Mesenteric fat pad (tissue), 1 donor: ENCODE results near the gene ZBTB46. TPM values are rescaled to one million over a fixed set of nuclear protein-coding genes. Genes with fewer than 3 reads are reported as not detected.

Experiments used
- DNase-seq: peaks from one replicate; pipeline ENCODE4 v3.0.0-alpha.2; 2020; ENCODE audit warnings: low spot score
- total RNA-seq: library from RNA; stranded (reverse); fragmentation: NEBNext Ultra II Directional; extraction: Animal tissue kit (Norgen Biotek cat#: 25700); gene quantifications from one replicate; pipeline ENCODE4 v1.2.1, GENCODE V29; 2021
- donor health status: DM: yes; HTN: yes; CAD: no.

ZBTB46 gene
- total RNA-seq, 1 donor from 2014 or later = 34.7 TPM

- no peak for DNase-seq
Observed at GRCh38 chr20:63768591-63769515, 62.2 kb downstream of the ZBTB46 start.

- no peak for DNase-seq
Observed at GRCh38 chr20:63767886-63768285, 63.2 kb downstream of the ZBTB46 start.

DNA sequence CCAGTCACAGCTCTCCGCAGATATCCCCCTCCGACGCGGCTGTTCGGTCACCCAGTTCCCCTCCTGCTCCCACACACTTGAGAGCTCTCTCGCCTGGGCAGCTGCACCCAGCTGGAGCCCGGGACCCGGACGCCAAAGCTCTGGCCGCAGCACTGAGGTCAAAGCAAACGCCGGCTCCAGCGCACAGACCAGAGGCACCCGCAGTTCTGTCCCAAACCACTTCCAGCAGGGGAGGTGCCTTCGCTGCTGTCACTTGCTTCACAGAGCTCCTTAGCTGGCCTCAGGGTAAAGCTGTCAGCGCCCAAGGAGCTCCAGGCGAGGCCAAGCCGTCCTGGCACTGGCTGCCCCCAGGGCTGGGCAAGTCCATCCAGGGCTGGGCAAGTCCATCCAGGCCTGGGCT, 63.6 kb downstream of the ZBTB46 start:
- DNase-seq = no peak

DNA sequence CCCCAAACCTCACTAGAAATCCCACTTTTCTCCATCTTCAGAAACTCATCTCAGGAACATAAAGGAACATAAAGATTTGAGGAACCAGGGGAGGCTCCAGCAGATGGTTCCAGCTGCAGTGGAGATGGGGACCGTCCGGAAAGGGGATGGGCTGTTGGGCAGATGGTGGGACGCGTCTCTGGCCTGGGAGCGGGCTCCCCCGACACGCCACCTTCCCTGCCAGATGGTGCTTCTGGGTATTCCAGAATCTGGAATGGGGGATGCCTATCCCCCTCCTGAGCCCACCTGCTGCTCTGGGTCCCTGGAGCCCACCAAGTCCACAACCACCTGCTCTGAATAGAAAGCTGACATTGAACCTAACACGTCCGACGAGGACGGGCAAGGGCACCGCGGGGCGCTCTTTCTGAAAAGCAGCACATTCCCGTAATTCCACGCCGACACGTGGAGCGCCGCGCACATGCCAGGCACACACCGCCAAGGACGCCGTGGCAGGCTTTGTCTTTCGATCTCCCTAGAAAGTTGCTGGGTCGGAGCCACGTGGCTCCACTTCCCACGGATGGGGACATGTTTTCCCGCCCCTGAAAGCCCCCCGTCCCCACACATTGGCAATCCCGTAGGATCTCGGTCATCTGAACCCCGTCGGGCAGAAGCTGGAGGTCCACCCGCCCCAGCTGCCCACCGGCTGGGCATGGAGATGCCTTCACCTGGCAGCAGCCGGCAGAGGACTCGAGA, 64.2 kb downstream of the ZBTB46 start:
- no peak for DNase-seq

DNA sequence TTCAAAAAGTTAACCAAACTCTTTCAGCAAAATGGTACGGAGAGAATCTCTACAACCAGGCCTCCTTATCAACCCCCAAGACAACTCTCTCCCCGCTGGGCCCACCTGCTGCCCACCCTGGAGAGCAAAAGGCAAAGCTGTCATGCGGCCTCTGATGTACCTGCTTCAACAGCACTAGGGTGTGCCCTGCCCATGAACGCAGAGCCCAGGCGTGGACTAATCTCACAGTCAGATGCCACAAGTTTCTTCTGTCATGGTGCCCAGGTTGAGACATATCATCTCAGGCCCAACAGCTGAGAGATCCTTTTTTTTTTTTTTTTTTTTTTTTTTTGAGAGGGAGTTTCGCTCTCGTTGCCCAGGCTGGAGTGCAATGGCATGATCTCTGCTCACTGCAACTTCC, 65.2 kb downstream of the ZBTB46 start:
- no peak for DNase-seq

DNA sequence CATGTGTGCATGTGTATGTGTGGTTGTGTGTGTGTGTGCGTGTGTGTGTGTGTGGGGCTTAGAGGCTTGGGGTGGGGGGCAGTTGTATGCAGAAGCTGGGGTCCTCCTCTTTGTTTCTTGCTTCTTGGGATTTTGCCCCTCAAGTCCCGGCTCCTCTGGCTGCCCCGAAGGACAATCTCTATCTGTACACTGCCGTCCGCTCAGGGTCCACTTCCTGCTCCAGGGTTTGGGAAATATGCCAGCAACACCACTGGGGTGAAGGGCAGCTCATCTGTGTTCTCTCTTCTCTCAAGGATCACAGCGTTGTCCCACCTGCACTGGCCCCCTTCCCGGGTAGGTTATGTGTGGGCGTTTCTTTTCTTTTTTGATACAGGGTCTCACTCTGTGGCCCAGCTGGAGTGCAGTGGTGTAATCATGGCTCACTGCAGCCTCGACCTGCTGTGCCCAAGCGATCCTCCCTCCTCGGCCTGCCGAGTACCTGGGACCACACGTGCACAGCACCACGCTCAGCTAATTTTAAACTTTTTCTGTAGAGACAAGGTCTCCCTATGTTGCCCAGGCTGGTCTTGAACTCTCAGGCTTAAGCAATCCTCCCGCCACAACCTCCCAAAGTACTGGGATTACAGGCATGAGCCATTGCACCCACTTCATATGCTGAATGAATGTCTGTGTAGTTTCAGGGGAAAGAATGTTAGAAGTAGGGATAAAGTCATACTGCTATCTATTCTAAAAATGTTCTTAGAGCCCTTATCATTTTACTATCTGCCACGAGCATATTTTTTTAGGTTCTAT, 65.8 kb downstream of the ZBTB46 start:
- no peak for DNase-seq

DNA sequence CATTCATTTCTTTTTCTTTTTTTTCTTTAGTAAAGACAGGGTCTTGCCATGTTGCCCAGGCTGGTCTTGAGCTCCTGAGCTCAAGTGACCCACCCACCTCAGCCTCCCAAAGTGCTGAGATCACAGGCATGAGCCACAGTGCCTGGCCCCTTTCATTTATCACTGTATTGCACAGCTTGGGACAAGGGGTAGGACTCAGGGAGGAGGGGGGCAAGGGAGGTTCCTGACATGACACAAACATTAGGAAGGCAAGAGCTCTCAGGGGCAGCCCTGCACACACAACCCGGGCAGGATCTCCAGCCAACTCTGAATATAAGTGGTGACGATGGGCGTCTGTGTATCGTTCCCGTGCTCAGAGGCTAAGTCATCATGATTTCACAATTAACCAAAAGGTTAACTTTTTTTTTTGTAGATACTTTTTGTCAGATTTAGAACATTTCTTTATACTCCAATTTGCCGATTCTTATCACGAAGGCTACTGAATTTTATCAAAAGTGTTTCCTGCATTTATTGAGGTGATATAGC, 71.6 kb downstream of the ZBTB46 start:
- no peak for DNase-seq

- no peak for DNase-seq
Observed at GRCh38 chr20:63758152-63758551, 72.9 kb downstream of the ZBTB46 start.

GRCh38 chr20:63756648-63756991, 74.4 kb downstream of the ZBTB46 start:
- DNase-seq = no peak

- DNase-seq = no peak
Observed at GRCh38 chr20:63755933-63756647, 75.0 kb downstream of the ZBTB46 start.

DNA sequence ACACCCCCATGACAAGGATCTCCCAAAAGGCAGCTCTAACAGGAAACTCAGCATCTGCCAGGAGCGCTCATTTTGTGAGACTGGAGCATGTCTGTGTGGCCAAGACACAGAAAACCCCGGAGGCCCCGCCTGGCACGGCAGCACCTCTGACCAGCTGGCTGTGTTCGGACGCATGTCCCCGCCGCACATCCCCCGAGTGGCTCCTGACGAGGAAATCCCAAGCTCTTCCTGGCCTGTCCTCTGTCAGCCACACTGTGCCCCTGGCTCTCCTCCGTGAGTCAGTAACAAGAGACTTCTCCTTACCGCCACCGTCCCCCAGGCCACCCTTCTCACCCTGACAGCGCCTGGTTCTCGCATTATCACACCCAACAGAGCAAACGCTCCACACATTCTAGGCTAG, 77.1 kb downstream of the ZBTB46 start:
- DNase-seq = no peak

DNA sequence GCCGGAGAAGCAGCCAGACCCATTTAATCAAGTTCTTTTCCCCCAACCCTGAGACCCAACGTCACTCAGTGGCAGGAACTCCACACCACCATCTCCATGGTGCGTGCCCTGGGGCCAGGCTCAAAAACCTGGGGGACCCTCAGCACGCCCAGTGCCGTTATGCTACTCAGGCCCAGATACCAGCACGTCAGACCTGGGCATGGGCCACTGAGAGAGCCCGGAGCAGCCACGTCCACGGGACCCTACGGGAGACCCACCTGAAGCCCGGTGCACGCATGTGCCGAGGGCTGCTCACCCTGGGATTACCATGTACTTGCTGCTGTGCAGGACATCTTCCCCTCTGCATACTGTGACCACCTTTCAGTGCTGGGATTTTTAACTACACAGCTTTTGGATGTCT, 77.7 kb downstream of the ZBTB46 start:
- DNase-seq = no peak

GRCh38 chr20:63752411-63753101, 78.5 kb downstream of the ZBTB46 start:
- DNase-seq = no peak

GRCh38 chr20:63751471-63752271, 79.4 kb downstream of the ZBTB46 start:
- no peak for DNase-seq

DNA sequence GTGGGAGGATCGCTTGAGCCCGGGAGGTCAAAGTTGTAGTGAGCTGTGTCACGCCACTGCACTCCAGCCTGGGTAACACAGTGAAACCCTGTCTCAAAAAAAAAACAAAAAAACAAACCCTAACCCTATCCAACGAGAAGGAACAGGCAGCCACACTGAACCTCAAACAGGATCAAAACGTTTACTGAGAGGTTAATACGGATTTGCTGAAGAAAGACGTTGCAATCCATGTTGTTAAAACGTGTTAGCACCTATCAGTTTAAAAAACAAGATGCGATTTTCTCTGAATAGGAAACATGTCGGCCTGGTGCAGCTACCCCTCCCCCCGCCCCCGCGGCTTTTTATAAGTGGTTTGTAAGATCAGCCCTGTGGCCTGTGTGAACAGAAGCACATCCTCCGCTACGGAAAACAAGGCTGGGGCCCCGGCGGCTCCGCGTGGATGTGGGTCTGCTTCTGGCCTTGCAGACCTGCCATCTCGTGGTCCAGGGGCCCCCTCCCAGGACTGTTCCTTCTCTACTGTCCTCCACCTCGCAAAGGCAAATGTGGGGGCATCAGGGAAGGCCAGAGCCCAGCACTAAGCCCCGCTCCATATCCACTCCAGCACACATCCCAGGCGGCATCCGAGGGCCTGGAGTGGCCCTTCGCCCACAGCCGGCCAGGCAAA, 80.1 kb downstream of the ZBTB46 start:
- DNase-seq = no peak

DNA sequence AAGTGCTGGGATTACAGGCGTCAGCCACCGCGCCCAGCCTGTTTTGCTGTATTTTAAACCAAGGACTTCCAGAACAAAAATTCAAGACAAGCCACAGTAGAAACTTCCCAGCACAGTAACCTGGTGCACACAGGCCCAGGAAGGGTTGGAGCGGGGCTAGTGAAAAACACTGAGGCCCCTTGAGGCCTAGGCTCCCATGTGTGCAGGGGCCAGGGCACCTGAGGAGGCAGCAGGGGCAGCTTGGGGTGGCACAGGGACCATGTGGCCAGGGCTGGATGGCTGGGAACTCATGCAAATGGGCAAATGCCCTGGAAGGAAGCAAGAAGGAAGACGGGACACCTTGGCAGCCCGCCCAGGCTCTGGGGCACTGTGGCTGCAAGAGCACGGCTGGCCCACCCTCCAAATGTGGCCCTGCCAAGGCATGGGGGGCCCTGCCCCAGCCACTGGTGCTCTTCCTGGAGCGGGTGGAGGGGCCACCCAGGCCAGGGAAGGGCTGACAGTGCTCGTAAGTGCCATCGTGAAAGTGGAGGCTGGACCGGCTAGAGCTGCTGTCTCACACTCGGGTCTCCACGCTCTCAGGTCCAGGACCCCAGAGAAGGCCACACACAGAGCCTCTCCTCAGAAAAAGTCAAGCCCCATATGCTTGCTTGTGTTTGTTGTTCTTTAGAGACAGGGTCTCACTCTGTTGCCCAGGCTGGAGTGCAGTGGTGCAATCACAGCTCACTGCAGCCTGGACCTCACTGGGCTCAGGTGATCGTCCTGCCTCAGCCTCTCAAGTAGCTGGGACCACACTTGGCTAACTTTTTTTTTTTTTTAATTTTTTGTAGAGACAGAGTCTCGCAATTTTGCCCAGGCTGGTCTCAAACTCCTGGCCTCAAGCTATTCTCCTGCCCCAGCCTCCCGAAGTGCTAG, 81.2 kb downstream of the ZBTB46 start:
- no peak for DNase-seq

GRCh38 chr20:63748934-63749270, 82.2 kb downstream of the ZBTB46 start:
- no peak for DNase-seq
